T-helper 17 cell (primary cell): ENCODE results near the gene ZNF32. TPM values are rescaled to one million over a fixed set of nuclear protein-coding genes. Genes with fewer than 3 reads are reported as not detected.
A peak's percentile ranks its signal among the peaks of the same experiment; 100 is the strongest.

Source experiments
- ATAC-seq: fragments of 150-1000 bp; cut with Tn5 transposase; 2 replicates; pipeline ENCODE4 v1.10.0; 2021; ENCODE audit warnings: mild to moderate bottlenecking, moderate library complexity
- DNase-seq, 3 donors: peaks; one replicate each; pipeline versions ENCODE4 v3.0.0 to v3.0.0-alpha.2; 2020 to 2021
- H3K9me3 ChIP-seq: one replicate; pipeline ENCODE4 v1.7.0; 2013; ENCODE audit warnings: low read length, mild to moderate bottlenecking; ENCODE audit not compliant: control insufficient read depth, poor library complexity, severe bottlenecking
- H3K27ac Mint-ChIP-seq: one replicate; pipeline ENCODE4 v1.8.0; 2022; ENCODE audit warnings: mild to moderate bottlenecking, moderate library complexity, mixed read lengths
- H3K27me3 Mint-ChIP-seq: one replicate; pipeline ENCODE4 v1.8.0; 2022; ENCODE audit warnings: mixed read lengths
- H3K36me3 Mint-ChIP-seq: one replicate; pipeline ENCODE4 v1.8.0; 2022; ENCODE audit warnings: low read depth, mixed read lengths
- H3K4me1 Mint-ChIP-seq: one replicate; pipeline ENCODE4 v1.8.0; 2022; ENCODE audit warnings: mild to moderate bottlenecking, mixed read lengths
- H3K4me3 Mint-ChIP-seq: one replicate; pipeline ENCODE4 v1.8.0; 2022; ENCODE audit warnings: mild to moderate bottlenecking, moderate library complexity, mixed read lengths
- total RNA-seq, 4 donors: library from RNA in 2 of 4; stranded (reverse) in 2 of 4; gene quantifications; one replicate each; pipeline ENCODE4 v1.2.3 and lab custom pipeline; 2022 to 2026

ZNF32 gene
- total RNA-seq, 2 donors from 2014 or later: 19.0 to 19.2 TPM

DNA sequence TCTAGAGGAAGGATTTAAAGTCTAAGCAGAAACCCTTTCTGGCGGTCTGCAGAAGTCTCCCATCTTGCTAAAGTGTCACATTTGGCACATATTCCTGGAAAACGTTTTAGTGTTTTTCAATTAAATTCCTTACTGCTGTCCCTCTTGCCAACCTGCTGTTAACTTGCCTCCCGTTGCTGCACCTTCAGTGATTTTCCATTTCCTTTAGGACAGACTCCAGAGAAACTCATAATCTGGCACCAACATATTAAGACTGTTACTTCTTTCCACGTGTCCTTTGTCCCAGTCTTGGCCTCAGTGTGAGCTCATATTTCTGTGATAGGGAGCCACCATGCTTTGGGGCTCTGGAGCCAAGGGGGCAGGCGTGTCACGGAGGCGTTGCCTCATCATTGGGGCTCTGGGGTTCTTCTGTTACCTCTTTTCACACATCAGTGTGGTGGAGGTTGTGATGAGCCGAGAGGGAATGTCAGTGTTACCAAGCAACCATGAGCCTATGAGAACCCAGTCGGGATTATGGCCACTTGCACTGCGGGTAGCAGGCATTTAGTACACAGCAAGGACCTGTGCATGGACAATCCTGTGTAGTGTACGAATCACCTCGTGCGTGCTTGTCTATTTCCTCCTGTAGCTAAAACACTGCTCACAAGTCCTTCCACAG, 26.0 kb upstream of the ZNF32 start:
- H3K4me3 Mint-ChIP-seq: no peak overlapping the region
- H3K36me3 Mint-ChIP-seq: peaks cover 6% of the 10 kb centered on the region
- ATAC-seq: no peak
- no peaks in the 10 kb centered on the region for H3K9me3 ChIP-seq
- peaks cover 66% of the 10 kb centered on the region for H3K27me3 Mint-ChIP-seq
- peaks cover 6% of the 10 kb centered on the region for H3K4me1 Mint-ChIP-seq
- DNase-seq: no peak
- no peak overlapping the region for H3K27ac Mint-ChIP-seq

DNA sequence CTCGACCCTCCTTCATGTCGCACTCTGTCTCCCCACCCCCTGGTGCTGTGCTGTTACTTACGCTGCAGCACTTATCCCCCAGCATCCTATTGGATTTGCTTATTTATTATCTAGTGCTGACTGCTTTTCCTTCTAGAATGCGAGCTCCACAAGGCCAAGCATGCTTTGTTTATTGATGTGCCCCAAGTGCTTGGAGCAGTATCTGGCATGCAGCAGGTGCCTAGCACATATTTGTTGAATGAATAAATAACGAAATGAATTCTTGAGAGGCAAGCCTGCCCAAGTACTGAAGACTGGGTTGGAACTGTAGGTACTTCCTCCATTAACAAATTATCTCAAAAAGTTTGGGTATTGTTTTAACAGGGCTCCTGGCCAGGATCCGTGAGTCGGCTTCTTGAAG, 24.8 kb upstream of the ZNF32 start:
- Mint-ChIP-seq H3K27ac (no peak overlapping the region), H3K36me3 (peaks cover 4% of the 10 kb centered on the region), H3K4me3 (no peak overlapping the region), H3K4me1 (peaks cover 9% of the 10 kb centered on the region), H3K27me3 (peaks cover 71% of the 10 kb centered on the region)
- no peaks in the 10 kb centered on the region for H3K9me3 ChIP-seq
- ATAC-seq (no peak), DNase-seq (no peak)

DNA sequence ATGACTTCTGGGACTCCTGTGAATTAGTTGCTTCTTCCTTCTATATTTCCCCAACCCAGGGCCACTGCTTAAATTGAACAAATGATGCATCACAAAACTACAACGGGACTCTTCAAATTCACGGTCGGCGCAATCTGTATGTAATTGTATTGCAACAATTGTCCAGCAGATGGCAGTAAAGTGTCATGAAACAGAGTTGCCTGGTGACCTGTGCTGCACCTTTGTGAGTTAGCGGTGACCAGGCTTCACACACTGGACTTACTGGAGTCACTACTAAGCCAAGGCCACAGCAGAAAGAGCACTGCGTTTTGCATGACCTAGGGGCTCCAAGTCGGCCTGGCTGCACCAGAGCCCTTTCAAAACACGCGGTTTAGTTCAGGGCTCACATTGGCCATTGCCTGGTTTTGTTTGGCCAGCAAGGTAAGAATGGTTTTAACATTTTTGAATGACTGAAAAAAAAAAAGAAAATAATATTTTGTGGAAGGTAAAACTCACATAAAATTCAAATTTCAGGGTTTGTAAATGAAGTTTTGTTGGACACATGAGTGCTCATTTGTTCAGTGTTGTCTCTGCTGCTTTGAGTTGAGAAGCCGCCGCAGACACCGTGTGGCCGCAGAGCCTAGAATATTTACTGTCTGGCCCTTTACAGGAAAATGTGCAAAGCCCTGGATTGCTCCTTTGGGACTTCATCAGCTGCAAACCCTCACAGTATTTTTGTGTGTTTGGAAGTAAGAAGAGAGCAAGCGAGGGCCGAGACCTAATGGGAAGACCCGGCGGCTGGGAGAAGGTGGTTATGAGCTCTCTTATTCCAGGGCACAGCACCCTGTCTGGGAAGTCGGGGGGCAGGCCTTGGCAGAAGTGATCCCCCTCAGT, 23.2 kb upstream of the ZNF32 start:
- DNase-seq: peak in 1 of 3 donors; percentile 30

DNA sequence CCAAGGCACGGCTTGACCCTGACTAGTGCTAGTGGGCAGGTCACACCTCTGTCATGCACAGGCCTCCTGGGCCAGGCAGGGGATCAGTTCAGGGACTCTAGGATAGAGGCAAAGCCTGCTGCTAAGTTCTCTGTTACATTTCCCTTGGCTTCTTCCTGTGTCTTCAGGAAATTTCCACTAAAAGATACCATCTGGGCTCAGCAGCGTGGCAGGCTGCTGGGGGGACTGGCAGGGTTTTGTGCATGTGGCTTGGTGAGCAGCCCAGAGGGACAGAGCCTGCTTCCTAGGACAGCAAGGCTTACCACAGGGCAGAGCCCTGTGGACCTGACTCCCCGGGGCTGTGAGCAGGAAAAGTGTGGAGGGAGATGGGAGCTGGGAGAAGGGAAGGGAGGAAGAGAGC, 20.7 kb upstream of the ZNF32 start:
- DNase-seq: no peak
- Mint-ChIP-seq H3K36me3 (peaks cover 5% of the 10 kb centered on the region), H3K4me1 (peaks cover 14% of the 10 kb centered on the region), H3K27me3 (peaks cover 74% of the 10 kb centered on the region), H3K4me3 (no peak overlapping the region), H3K27ac (no peak overlapping the region)
- H3K9me3 ChIP-seq: no peaks in the 10 kb centered on the region
- ATAC-seq: no peak

More for the DNA sequence above, 23.2 kb upstream of the ZNF32 start:
- peaks cover 5% of the 10 kb centered on the region for H3K36me3 Mint-ChIP-seq
- no peaks in the 10 kb centered on the region for H3K9me3 ChIP-seq
- peaks cover 13% of the 10 kb centered on the region for H3K4me1 Mint-ChIP-seq
- ATAC-seq: peak; percentile 72
- no peak overlapping the region for H3K27ac Mint-ChIP-seq
- H3K27me3 Mint-ChIP-seq: peaks cover 67% of the 10 kb centered on the region
- no peak overlapping the region for H3K4me3 Mint-ChIP-seq

GRCh38 chr10:43667761-43668386, 19.2 kb upstream of the ZNF32 start:
- no peaks in the 10 kb centered on the region for H3K9me3 ChIP-seq
- peaks cover 5% of the 10 kb centered on the region for H3K36me3 Mint-ChIP-seq
- ATAC-seq (no peak), DNase-seq (no peak)
- H3K4me1 Mint-ChIP-seq: peaks cover 14% of the 10 kb centered on the region
- H3K27me3 Mint-ChIP-seq: peaks cover 64% of the 10 kb centered on the region
- H3K27ac Mint-ChIP-seq: no peak overlapping the region
- no peak overlapping the region for H3K4me3 Mint-ChIP-seq

GRCh38 chr10:43667317-43667731, 18.6 kb upstream of the ZNF32 start:
- H3K9me3 ChIP-seq: no peaks in the 10 kb centered on the region
- no peak for ATAC-seq
- Mint-ChIP-seq H3K36me3 (peaks cover 7% of the 10 kb centered on the region), H3K4me3 (no peak overlapping the region), H3K27ac (no peak overlapping the region), H3K27me3 (peaks cover 63% of the 10 kb centered on the region), H3K4me1 (peaks cover 14% of the 10 kb centered on the region)
- DNase-seq: no peak

DNA sequence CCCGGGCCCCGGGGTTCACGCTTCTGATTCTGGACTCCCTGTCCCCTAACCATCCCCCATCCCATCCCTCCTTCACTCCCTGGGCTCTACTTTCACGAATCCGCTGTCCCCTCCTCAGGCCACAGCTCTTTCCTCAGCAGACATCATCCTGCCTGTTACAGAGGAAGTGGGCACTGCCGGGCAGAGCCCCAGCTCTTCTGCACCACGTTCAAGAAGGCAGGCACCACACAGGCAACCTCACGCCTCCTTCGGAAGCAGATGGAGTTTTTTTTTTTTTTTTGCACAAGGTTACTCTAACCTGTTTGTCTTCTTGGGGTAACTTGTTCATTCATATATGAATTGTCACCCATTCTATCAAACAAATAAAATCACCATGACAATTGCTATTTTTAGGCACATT, 17.9 kb upstream of the ZNF32 start:
- peaks cover 6% of the 10 kb centered on the region for H3K36me3 Mint-ChIP-seq
- H3K4me3 Mint-ChIP-seq: no peak overlapping the region
- H3K4me1 Mint-ChIP-seq: peaks cover 12% of the 10 kb centered on the region
- H3K27me3 Mint-ChIP-seq: peaks cover 55% of the 10 kb centered on the region
- H3K9me3 ChIP-seq: no peaks in the 10 kb centered on the region
- H3K27ac Mint-ChIP-seq: no peak overlapping the region
- DNase-seq (no peak), ATAC-seq (no peak)

DNA sequence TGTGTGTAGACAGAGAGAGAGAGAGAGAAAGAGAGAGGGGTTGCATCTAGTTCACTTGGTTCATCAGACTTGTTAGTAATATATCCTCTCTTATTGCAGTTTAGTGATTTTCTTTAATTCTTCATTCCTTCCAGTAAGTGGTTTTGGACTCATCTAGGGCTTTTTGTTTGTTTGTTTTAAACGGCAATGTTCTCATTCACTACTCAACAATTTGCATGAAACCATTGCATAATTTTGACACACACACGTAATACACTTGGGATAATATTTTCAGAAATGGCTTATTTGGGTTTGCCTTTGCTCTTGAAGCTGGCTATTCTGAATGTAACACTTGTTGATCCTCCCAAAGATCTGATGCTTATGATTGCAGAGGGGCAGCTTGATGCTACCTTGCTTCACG, 16.4 kb upstream of the ZNF32 start:
- H3K36me3 Mint-ChIP-seq: peaks cover 5% of the 10 kb centered on the region
- DNase-seq (no peak), ATAC-seq (no peak)
- H3K4me3 Mint-ChIP-seq: no peak overlapping the region
- H3K9me3 ChIP-seq: no peaks in the 10 kb centered on the region
- no peak overlapping the region for H3K27ac Mint-ChIP-seq
- H3K27me3 Mint-ChIP-seq: peaks cover 40% of the 10 kb centered on the region
- H3K4me1 Mint-ChIP-seq: peaks cover 8% of the 10 kb centered on the region

- DNase-seq: no peak
- peaks cover 2% of the 10 kb centered on the region for H3K36me3 Mint-ChIP-seq
- ATAC-seq: no peak
These were observed 9.5 kb upstream of the ZNF32 start for GRCh38 chr10:43658227-43658626.

DNA sequence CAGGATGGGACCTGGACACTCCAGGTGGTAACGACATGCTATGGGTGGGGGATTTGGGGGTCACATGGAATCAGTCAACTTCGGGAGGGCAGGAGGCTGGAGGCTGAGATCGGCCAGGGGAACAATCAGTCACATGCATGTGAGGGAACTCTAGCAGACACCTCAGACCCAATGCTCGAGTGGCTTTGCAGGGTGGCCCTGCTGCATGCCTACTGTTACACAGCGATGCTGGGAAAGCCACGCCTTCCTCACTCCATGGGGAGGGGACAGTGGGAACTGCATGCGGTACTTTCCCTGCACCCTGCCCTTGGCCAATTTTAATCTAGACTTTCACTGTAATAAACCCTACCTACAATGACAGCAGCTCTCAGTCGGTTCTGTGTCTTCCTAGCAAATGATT, 6.6 kb upstream of the ZNF32 start:
- H3K9me3 ChIP-seq: no peaks in the 10 kb centered on the region
- Mint-ChIP-seq H3K27ac (no peak overlapping the region), H3K36me3 (no peaks in the 10 kb centered on the region), H3K4me1 (no peaks in the 10 kb centered on the region), H3K27me3 (peaks cover 36% of the 10 kb centered on the region), H3K4me3 (no peak overlapping the region)
- DNase-seq: no peak
- no peak for ATAC-seq

More at GRCh38 chr10:43658227-43658626, 9.5 kb upstream of the ZNF32 start:
- H3K9me3 ChIP-seq: no peaks in the 10 kb centered on the region
- Mint-ChIP-seq H3K27me3 (peaks cover 36% of the 10 kb centered on the region), H3K27ac (no peak overlapping the region), H3K4me1 (no peaks in the 10 kb centered on the region), H3K4me3 (no peak overlapping the region)

GRCh38 chr10:43653746-43654145, 5.1 kb upstream of the ZNF32 start:
- peaks cover 25% of the 10 kb centered on the region for H3K27me3 Mint-ChIP-seq
- ATAC-seq: no peak
- H3K27ac Mint-ChIP-seq: no peak overlapping the region
- no peaks in the 10 kb centered on the region for H3K36me3 Mint-ChIP-seq
- H3K4me3 Mint-ChIP-seq: no peak overlapping the region
- no peak for DNase-seq
- H3K9me3 ChIP-seq: no peaks in the 10 kb centered on the region
- peaks cover 4% of the 10 kb centered on the region for H3K4me1 Mint-ChIP-seq

- peaks cover 19% of the 10 kb centered on the region for H3K9me3 ChIP-seq
- peaks cover 2% of the 10 kb centered on the region for H3K36me3 Mint-ChIP-seq
- peaks cover 6% of the 10 kb centered on the region for H3K4me1 Mint-ChIP-seq
- H3K27me3 Mint-ChIP-seq: no peaks in the 10 kb centered on the region
- ATAC-seq (peak; percentile 1), DNase-seq (no peak)
- H3K4me3 Mint-ChIP-seq: peak overlapping the region; percentile 93
- peak overlapping the region; percentile 79 for H3K27ac Mint-ChIP-seq
These were observed 473 bp upstream of the ZNF32 start for GRCh38 chr10:43649185-43649523.

- peaks cover 6% of the 10 kb centered on the region for H3K36me3 Mint-ChIP-seq
- peak overlapping the region; percentile 93 for H3K4me3 Mint-ChIP-seq
- H3K9me3 ChIP-seq: peaks cover 29% of the 10 kb centered on the region
- no peaks in the 10 kb centered on the region for H3K27me3 Mint-ChIP-seq
- DNase-seq: no peak
- H3K4me1 Mint-ChIP-seq: peaks cover 6% of the 10 kb centered on the region
- no peak for ATAC-seq
- peak overlapping the region; percentile 90 for H3K27ac Mint-ChIP-seq
These were observed 635 bp downstream of the ZNF32 start for GRCh38 chr10:43648095-43648397.
